Endothelial cell (in vitro differentiated cells): ENCODE results near the gene CYB561D2. TPM values are rescaled to one million over a fixed set of nuclear protein-coding genes. Genes with fewer than 3 reads are reported as not detected.

Experiments used
- DNase-seq: peaks from one replicate; pipeline ENCODE4 v3.0.0; 2021; ENCODE audit warnings: low spot score
- H3K27ac Mint-ChIP-seq: one replicate; pipeline ENCODE4 v1.8.0; 2021; ENCODE audit warnings: mixed read lengths, inconsistent platforms; ENCODE audit not compliant: unreplicated experiment
- H3K27me3 Mint-ChIP-seq: one replicate; pipeline ENCODE4 v1.8.0; 2021; ENCODE audit warnings: mild to moderate bottlenecking, moderate library complexity, mixed read lengths, inconsistent platforms; ENCODE audit not compliant: unreplicated experiment
- H3K36me3 Mint-ChIP-seq: one replicate; pipeline ENCODE4 v1.8.0; 2021; ENCODE audit warnings: mild to moderate bottlenecking, low read depth, mixed read lengths, inconsistent platforms; ENCODE audit not compliant: unreplicated experiment
- H3K4me1 Mint-ChIP-seq: one replicate; pipeline ENCODE4 v1.8.0; 2021; ENCODE audit warnings: mild to moderate bottlenecking, mixed read lengths, inconsistent platforms; ENCODE audit not compliant: unreplicated experiment
- H3K4me3 Mint-ChIP-seq: one replicate; pipeline ENCODE4 v1.8.0; 2021; ENCODE audit warnings: mild to moderate bottlenecking, mixed read lengths, inconsistent platforms; ENCODE audit not compliant: unreplicated experiment
- H3K9me3 Mint-ChIP-seq: one replicate; pipeline ENCODE4 v1.8.0; 2021; ENCODE audit warnings: mixed read lengths, inconsistent platforms; ENCODE audit not compliant: unreplicated experiment
- CTCF ChIP-seq: fragments of 200-600 bp; sonication (generic); IDR thresholded peaks from one replicate; pipeline ENCODE4 v1.5.0; 2021; ENCODE audit warnings: antibody characterized with exemption; ENCODE audit not compliant: unreplicated experiment
- total RNA-seq: library from RNA; stranded (reverse); fragmentation: NEBNext Ultra II Directional; extraction: Animal tissue kit (Norgen Biotek cat#: 25700); gene quantifications from one replicate; pipeline ENCODE4 v1.2.1, GENCODE V29; 2021; ENCODE audit not compliant: unreplicated experiment

Gene CYB561D2
- total RNA-seq, 1 donor from 2014 or later, result 5.5 TPM

GRCh38 chr3:50383750-50384149, 33.1 kb downstream of the CYB561D2 start:
- H3K27me3 Mint-ChIP-seq, result peaks cover 1% of the 10 kb centered on the region
- H3K4me3 Mint-ChIP-seq, result peak overlapping the region; percentile 5
- no peaks in the 10 kb centered on the region for H3K9me3 Mint-ChIP-seq
- DNase-seq, result no peak
- H3K4me1 Mint-ChIP-seq, result peaks cover 8% of the 10 kb centered on the region
- TF ChIP-seq CTCF, result no peak
- no peak overlapping the region for H3K27ac Mint-ChIP-seq
- H3K36me3 Mint-ChIP-seq, result peaks cover 4% of the 10 kb centered on the region

- peaks cover 8% of the 10 kb centered on the region for H3K4me1 Mint-ChIP-seq
- H3K27me3 Mint-ChIP-seq, result peaks cover 1% of the 10 kb centered on the region
- TF ChIP-seq CTCF, result no peak
- no peak for DNase-seq
- H3K9me3 Mint-ChIP-seq, result no peaks in the 10 kb centered on the region
- no peak overlapping the region for H3K4me3 Mint-ChIP-seq
- H3K27ac Mint-ChIP-seq, result no peak overlapping the region
- peaks cover 4% of the 10 kb centered on the region for H3K36me3 Mint-ChIP-seq
Observed at GRCh38 chr3:50385754-50386153, 35.1 kb downstream of the CYB561D2 start.

DNA sequence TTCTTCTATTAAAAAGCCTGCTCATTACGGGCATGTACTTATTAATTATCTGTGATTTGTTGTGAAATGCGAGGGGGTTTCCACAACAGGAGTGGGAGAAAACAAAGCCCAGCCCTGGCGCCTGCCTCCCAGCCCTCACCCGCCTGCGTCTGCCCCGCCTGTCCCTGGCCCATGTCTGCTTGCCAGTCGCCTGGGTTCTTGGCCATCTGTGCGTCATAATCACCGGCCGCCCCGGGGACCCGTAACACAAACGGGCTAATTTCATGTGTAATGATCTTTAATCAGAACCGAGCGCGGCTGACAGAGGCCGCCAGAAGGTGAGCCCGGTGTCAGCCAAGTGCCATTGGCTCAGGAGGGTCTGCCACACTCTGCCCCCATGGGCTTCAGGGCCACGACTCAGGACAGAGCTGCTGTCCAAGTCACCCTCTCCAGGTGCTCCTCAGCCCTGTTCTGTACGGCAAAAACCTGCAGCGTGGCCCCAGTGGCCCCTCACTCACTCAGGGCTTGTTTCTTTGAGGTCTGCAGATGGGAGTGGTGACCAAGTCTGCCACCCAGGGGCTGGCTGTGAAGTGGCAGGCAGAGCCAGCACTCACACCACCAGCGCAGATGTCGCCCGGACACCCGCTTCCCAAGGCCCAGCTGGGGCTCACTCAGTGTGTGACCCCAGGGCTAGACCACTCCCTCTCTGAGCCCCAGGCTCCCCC, 37.5 kb downstream of the CYB561D2 start:
- Mint-ChIP-seq H3K4me1 (peaks cover 8% of the 10 kb centered on the region), H3K9me3 (no peaks in the 10 kb centered on the region), H3K36me3 (peaks cover 4% of the 10 kb centered on the region), H3K4me3 (no peak overlapping the region), H3K27ac (no peak overlapping the region), H3K27me3 (peaks cover 2% of the 10 kb centered on the region)
- peak; percentile 45 for DNase-seq
- peak; percentile 23 for TF ChIP-seq CTCF

DNA sequence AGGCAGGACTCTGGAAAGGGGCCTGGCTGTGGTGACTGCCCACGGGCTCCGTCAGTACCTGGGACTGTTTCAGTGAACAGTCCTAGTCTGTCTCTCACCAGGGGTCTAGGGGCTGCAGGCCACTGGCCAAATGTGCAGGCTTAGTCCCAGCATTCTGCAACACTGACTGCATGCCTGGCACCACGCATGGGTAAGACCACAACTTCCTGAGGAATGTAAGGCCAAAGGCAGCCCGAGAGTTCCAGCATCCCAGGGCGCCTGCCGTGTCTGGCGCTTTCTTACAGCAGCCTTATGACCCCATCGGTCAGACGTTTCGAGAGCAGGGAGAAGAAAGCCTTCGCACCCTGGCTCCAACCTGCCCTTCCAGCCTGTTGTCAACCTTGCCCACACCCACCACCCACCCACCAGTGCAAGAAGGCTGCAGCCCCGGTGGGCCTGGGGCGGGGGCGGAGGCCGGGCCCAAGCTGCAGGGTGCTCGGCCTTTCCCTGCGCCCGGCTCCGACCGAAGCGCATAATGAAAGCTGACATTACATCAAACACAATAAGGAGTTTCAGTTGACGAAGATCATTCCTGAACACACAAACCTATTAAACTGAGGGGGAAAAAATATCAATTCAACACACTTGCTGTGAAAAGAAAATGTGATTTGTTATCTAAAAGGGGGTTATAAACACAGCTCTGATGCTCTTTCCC, 38.2 kb downstream of the CYB561D2 start:
- no peak for TF ChIP-seq CTCF

DNA sequence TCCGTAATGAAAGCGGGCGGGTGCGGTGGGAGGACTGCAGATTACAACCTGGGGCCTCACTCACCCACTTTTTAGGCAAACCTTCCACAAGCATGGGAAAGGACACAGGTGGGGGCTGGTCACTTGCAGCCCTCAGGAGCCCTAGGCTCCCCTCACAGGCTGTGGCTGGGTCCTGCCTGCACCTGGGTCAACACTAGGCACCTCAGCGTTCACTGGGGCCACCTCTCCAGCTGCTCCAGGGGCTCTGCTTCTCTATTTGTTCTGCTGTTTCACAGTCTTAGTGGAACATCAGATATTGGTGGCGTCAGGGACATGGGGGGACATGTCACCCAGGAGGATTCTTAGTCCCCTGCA, 38.7 kb downstream of the CYB561D2 start:
- no peak for DNase-seq
- Mint-ChIP-seq H3K4me3 (no peak overlapping the region), H3K36me3 (peaks cover 4% of the 10 kb centered on the region), H3K9me3 (no peaks in the 10 kb centered on the region), H3K4me1 (peaks cover 4% of the 10 kb centered on the region), H3K27ac (no peak overlapping the region), H3K27me3 (peaks cover 2% of the 10 kb centered on the region)
- TF ChIP-seq CTCF, result no peak

More for the DNA sequence above, 38.2 kb downstream of the CYB561D2 start:
- Mint-ChIP-seq H3K9me3 (no peaks in the 10 kb centered on the region), H3K27me3 (peaks cover 2% of the 10 kb centered on the region), H3K27ac (no peak overlapping the region), H3K4me3 (no peak overlapping the region), H3K36me3 (peaks cover 4% of the 10 kb centered on the region), H3K4me1 (peaks cover 6% of the 10 kb centered on the region)
- DNase-seq, result no peak
